HepG2 (cell line): ENCODE data around the gene ACADVL. TPM values are rescaled to one million over a fixed set of nuclear protein-coding genes. Genes with fewer than 3 reads are reported as not detected.
A peak's percentile ranks its signal among the peaks of the same experiment; 100 is the strongest.

Experiments
- CHD4 ChIP-seq: fragments of 200-600 bp; sonication (generic); IDR thresholded peaks from 2 replicates; pipeline ENCODE4 v1.7.0; 2017; ENCODE audit warnings: mild to moderate bottlenecking, low read length, borderline replicate concordance
- GABPB1 ChIP-seq: IDR thresholded peaks from 2 replicates; pipeline ENCODE4 v1.6.1; 2016; ENCODE audit warnings: mild to moderate bottlenecking, missing genetic modification reagents, moderate library complexity, missing compliant biosample characterization
- HNRNPL ChIP-seq: fragments of 200-400 bp; formaldehyde crosslinking; IDR thresholded peaks from 2 replicates; pipeline ENCODE4 v1.6.1; 2017; ENCODE audit warnings: mild to moderate bottlenecking, low read depth, low read length
- KDM5A ChIP-seq: fragments of 200-600 bp; sonication (generic); IDR thresholded peaks from 2 replicates; pipeline ENCODE4 v1.7.0; 2018; ENCODE audit warnings: antibody characterized with exemption, mild to moderate bottlenecking, low read length, borderline replicate concordance
- MAZ ChIP-seq, 2 experiments: sonication (generic) in 1 of 2; formaldehyde crosslinking in 1 of 2; IDR thresholded peaks; 2 replicates each; pipeline versions ENCODE4 v1.5.0 to v1.6.1; 2012 to 2020; ENCODE audit warnings: low read depth in 2 of 2, mild to moderate bottlenecking in 2 of 2, borderline replicate concordance in 1 of 2, improper control_type of control experiment in 1 of 2, low read length in 1 of 2, missing genetic modification reagents in 1 of 2, moderate library complexity in 1 of 2
- MEF2D ChIP-seq: sonication (generic); formaldehyde crosslinking; IDR thresholded peaks from 2 replicates; pipeline ENCODE4 v1.5.1; 2020; ENCODE audit warnings: mild to moderate bottlenecking, missing genetic modification reagents
- NKX3-1 ChIP-seq: sonication (generic); formaldehyde crosslinking; IDR thresholded peaks from 2 replicates; pipeline ENCODE4 v1.5.0; 2020; ENCODE audit warnings: missing genetic modification reagents
- RAD21 ChIP-seq: fragments of 450-650 bp; formaldehyde crosslinking; IDR thresholded peaks from 2 replicates; pipeline ENCODE4 v1.5.0; 2020; ENCODE audit warnings: mild to moderate bottlenecking
- RCOR2 ChIP-seq: IDR thresholded peaks from 2 replicates; pipeline ENCODE4 v1.6.1; 2016; ENCODE audit warnings: missing biosample characterization, missing genetic modification reagents
- RXRA ChIP-seq: sonication (generic); formaldehyde crosslinking; IDR thresholded peaks from 2 replicates; pipeline ENCODE4 v1.5.1; 2020; ENCODE audit warnings: missing genetic modification reagents
- SP2 ChIP-seq: sonication (generic); formaldehyde crosslinking; IDR thresholded peaks from 2 replicates; pipeline ENCODE4 v1.5.1; 2020; ENCODE audit warnings: mild to moderate bottlenecking, missing genetic modification reagents
- XRCC5 ChIP-seq: fragments of 200-400 bp; formaldehyde crosslinking; optimal IDR thresholded peaks from 2 replicates; pipeline ENCODE3; 2017; ENCODE audit warnings: mild to moderate bottlenecking, low read length
- ZBTB7A ChIP-seq: sonication (generic); formaldehyde crosslinking; IDR thresholded peaks from 2 replicates; pipeline ENCODE4 v1.8.0; 2022; ENCODE audit warnings: mild to moderate bottlenecking, missing genetic modification reagents
- ZFP1 ChIP-seq: IDR thresholded peaks from 2 replicates; pipeline ENCODE4 v1.6.1; 2016
- ZNF556 ChIP-seq: sonication (generic); formaldehyde crosslinking; IDR thresholded peaks from 2 replicates; pipeline ENCODE4 v1.4.0; 2020; ENCODE audit warnings: mild to moderate bottlenecking, missing genetic modification reagents, borderline replicate concordance
- ZNF564 ChIP-seq: sonication (generic); formaldehyde crosslinking; IDR thresholded peaks from 2 replicates; pipeline ENCODE4 v1.8.1; 2023; ENCODE audit warnings: mild to moderate bottlenecking, missing genetic modification reagents
- ZNF569 ChIP-seq: sonication (generic); formaldehyde crosslinking; IDR thresholded peaks from 2 replicates; pipeline ENCODE4 v1.5.0; 2020; ENCODE audit warnings: mild to moderate bottlenecking, missing genetic modification reagents, moderate library complexity, borderline replicate concordance
- ZNF644 ChIP-seq: IDR thresholded peaks from 2 replicates; pipeline ENCODE4 v1.6.1; 2016; ENCODE audit warnings: low read depth
- ZNF660 ChIP-seq: sonication (generic); formaldehyde crosslinking; IDR thresholded peaks from 2 replicates; pipeline ENCODE4 v1.5.1; 2020; ENCODE audit warnings: mild to moderate bottlenecking, low read depth, missing genetic modification reagents, borderline replicate concordance
- ZNF7 ChIP-seq: IDR thresholded peaks from 2 replicates; pipeline ENCODE4 v1.6.1; 2016; ENCODE audit warnings: missing biosample characterization, missing genetic modification reagents
- ZNF780A ChIP-seq: sonication (generic); formaldehyde crosslinking; IDR thresholded peaks from 2 replicates; pipeline ENCODE4 v1.8.0; 2022; ENCODE audit warnings: mild to moderate bottlenecking, missing genetic modification reagents, moderate library complexity
- ZSCAN29 ChIP-seq: sonication (generic); formaldehyde crosslinking; conservative IDR thresholded peaks from 2 replicates; pipeline ENCODE4 v1.4.0; 2020; ENCODE audit warnings: mild to moderate bottlenecking, missing genetic modification reagents
- polyA plus RNA-seq, 8 experiments: library from polyadenylated mRNA; depleted of rRNA in 3 of 8; stranded (reverse) in 7 of 8; unstranded in 1 of 8; fragments of >200 nt; fragmentation: Illumina TruSeq in 4 of 8; extraction: Trizol in 4 of 8; gene quantifications; 2 replicates each; pipeline versions ENCODE4 v1.2.1 to v1.2.3, GENCODE V29; 2011 to 2016; ENCODE audit warnings: low read depth in 4 of 8, missing spikeins in 1 of 8, mixed read lengths in 1 of 8; ENCODE audit not compliant: insufficient read depth in 1 of 8
- total RNA-seq, 5 experiments: library from RNA; depleted of rRNA; stranded (reverse); fragments of >200 nt; fragmentation: Illumina TruSeq; extraction: Trizol; gene quantifications; 2 replicates each; pipeline ENCODE4 v1.2.3, GENCODE V29; 2016; ENCODE audit warnings: low read depth in 1 of 5
- TF ChIP-seq, protein P1 (sequence below): sonication (generic); formaldehyde crosslinking; conservative IDR thresholded peaks from 2 replicates; pipeline ENCODE4 v1.8.0; 2022; ENCODE audit warnings: missing genetic modification reagents
- TF ChIP-seq, protein P2 (sequence below): sonication (generic); formaldehyde crosslinking; conservative IDR thresholded peaks from 2 replicates; pipeline ENCODE4 v1.4.0; 2020; ENCODE audit warnings: missing genetic modification reagents

Gene ACADVL
- total and polyA plus RNA-seq, 2 of the 13 experiments (the other 11 are each of a cell fraction or from before 2014, with no cell fraction given), result 219 to 412 TPM

DNA sequence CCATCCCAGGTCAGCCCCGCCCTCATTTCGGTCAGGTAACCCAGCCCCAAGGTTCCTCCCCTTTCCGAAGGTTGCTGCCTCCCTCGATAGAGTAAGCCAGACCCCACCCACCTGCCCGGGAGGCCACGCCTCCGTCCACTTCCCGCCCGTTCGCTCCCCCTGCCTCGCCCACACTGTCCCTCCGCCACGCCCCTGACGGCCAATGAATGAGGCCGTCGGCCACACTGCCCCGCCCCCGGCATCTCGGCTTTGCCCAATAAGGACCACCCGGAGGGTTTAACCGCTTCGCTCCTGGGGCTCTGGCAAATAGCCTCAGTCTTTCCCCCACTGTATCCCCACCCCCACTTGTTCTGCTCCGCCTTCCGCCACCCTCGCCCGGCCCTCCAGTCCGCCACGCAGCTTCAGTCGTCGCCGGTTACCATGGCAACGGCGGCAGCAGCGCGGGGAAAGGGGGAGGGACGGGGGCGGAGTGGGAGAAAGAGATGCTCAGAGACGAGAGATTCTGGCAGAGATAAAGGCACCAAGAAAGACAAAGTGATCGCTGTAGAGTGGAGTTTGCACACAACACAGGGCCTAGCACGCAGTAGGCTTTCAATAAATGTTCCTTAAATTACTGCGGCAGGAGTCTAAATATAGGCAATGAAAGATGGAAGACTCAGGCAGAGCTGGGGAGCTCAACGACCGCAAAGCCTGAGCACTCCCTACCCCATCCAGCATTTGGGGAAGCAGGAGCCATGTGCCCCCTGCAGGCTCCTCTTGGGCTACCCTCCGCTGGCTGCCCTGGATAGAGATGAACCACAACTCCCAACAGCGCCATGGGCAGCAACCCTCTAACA lies 5.2 kb upstream of the ACADVL start (continued):
- TF ChIP-seq NKX3-1 (CRISPR knock-in tag), result no peak
- peak; percentile 89 for TF ChIP-seq SP2 (CRISPR knock-in tag)
- no peak for TF ChIP-seq ZNF7
- peak; percentile 20; the same call in 1 of the 2 replicates for TF ChIP-seq RXRA (CRISPR knock-in tag)
- peak; percentile 69; the same call in 1 of the 2 replicates for TF ChIP-seq ZNF556
- peak; percentile 57 for TF ChIP-seq GABPB1
- TF ChIP-seq KDM5A, result peak; percentile 37; the same call in 1 of the 2 replicates
- TF ChIP-seq ZNF780A (CRISPR knock-in tag), result no peak
- peak; percentile 20; the same call in 1 of the 2 replicates for TF ChIP-seq ZSCAN29 (CRISPR knock-in tag)
- peak; percentile 56 for TF ChIP-seq RAD21
- no peak for TF ChIP-seq HNRNPL
- TF ChIP-seq ZNF564, result no peak
- no peak for TF ChIP-seq ZNF569 (CRISPR knock-in tag)
- TF ChIP-seq ZBTB7A, result no peak
- no peak for TF ChIP-seq RCOR2 (CRISPR knock-in tag)
- peak; percentile 24 for TF ChIP-seq XRCC5
- no peak for TF ChIP-seq ZFP1 (CRISPR knock-in tag)
- TF ChIP-seq MEF2D (CRISPR knock-in tag), result peak; percentile 33; the same call in 1 of the 2 replicates
- TF ChIP-seq CHD4, result peak; percentile 43; the same call in 1 of the 2 replicates
- TF ChIP-seq ZNF644 (CRISPR knock-in tag), result no peak
- TF ChIP-seq ZNF660 (CRISPR knock-in tag), result no peak
- TF ChIP-seq, protein P1, sequence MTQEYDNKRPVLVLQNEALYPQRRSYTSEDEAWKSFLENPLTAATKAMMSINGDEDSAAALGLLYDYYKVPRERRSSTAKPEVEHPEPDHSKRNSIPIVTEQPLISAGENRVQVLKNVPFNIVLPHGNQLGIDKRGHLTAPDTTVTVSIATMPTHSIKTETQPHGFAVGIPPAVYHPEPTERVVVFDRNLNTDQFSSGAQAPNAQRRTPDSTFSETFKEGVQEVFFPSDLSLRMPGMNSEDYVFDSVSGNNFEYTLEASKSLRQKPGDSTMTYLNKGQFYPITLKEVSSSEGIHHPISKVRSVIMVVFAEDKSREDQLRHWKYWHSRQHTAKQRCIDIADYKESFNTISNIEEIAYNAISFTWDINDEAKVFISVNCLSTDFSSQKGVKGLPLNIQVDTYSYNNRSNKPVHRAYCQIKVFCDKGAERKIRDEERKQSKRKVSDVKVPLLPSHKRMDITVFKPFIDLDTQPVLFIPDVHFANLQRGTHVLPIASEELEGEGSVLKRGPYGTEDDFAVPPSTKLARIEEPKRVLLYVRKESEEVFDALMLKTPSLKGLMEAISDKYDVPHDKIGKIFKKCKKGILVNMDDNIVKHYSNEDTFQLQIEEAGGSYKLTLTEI (CRISPR knock-in tag), result no peak
- TF ChIP-seq, protein P2, sequence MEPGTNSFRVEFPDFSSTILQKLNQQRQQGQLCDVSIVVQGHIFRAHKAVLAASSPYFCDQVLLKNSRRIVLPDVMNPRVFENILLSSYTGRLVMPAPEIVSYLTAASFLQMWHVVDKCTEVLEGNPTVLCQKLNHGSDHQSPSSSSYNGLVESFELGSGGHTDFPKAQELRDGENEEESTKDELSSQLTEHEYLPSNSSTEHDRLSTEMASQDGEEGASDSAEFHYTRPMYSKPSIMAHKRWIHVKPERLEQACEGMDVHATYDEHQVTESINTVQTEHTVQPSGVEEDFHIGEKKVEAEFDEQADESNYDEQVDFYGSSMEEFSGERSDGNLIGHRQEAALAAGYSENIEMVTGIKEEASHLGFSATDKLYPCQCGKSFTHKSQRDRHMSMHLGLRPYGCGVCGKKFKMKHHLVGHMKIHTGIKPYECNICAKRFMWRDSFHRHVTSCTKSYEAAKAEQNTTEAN (CRISPR knock-in tag), result 0 out of 2 replicates have a peak, but pooled peaks have one; percentile 4
- TF ChIP-seq MAZ (IDR thresholded peaks at IDR 0.05; ENCODE audit: borderline replicate concordance, low read depth, low read length), result peak; percentile 66; the same call in 1 of the 2 replicates
- peak; percentile 8 for TF ChIP-seq MAZ (CRISPR knock-in tag; IDR thresholded peaks at IDR 0.05; ENCODE audit: low read depth)
